ENCODE data around the gene NOX4.
"Not testable (repeated sequence)": the region's sequence is repeated elsewhere in the genome, so short reads cannot be mapped to it uniquely, and the experiment has no call there.

- not testable (repeated sequence) for TF ChIP-seq POLR2A, CTCF, EP300 (IDR thresholded peaks at IDR 0.05)
Observed at GRCh38 chr11:89310607-89311006, 180.6 kb downstream of the NOX4 start.
